Measurements from ENCODE around the gene NCKAP5.

NCKAP5 gene

DNA sequence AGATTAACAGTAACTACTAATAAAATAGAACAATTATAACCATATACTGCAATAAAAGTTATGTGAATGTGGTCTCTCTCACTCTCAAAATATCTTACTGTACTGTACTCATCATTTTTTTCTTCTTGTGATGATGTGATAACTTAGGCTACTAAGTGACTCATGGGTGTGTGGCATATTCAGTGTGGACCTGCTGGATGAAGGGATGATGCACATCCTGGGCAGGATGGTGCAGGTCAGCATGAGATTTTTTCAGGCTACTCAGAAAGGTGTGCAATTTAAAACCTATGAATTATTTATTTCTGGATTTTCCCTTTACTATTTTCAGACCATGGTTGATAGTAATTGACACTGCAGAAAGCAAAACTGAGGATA lies 90.7 kb downstream of the NCKAP5 start:
- H3K4me2 ChIP-seq (ENCODE audit: low read length) = no peak overlapping the region
- H4K20me1 ChIP-seq (ENCODE audit: insufficient read depth, low read length) = no peaks in the 10 kb centered on the region
- no peaks in the 10 kb centered on the region for H3K4me1 ChIP-seq (ENCODE audit: insufficient read depth, low read length, severe bottlenecking)
- H2AFZ ChIP-seq (ENCODE audit: low read length) = no peak overlapping the region
- H3K27ac ChIP-seq (ENCODE audit: low read depth, low read length, poor library complexity, severe bottlenecking) = no peak overlapping the region
- no peaks in the 10 kb centered on the region for H3K9me3 ChIP-seq (ENCODE audit: low read length)
- no peaks in the 10 kb centered on the region for H3K79me2 ChIP-seq (ENCODE audit: insufficient read depth, low read length)
- no peak overlapping the region for H3K9ac ChIP-seq (ENCODE audit: low read length)
- no peaks in the 10 kb centered on the region for H3F3A ChIP-seq (ENCODE audit: insufficient read depth, low read length)
- no peak for TF ChIP-seq EZH2 (IDR thresholded peaks at IDR 0.05; ENCODE audit: borderline replicate concordance, low read length)
- TF ChIP-seq, protein P1, sequence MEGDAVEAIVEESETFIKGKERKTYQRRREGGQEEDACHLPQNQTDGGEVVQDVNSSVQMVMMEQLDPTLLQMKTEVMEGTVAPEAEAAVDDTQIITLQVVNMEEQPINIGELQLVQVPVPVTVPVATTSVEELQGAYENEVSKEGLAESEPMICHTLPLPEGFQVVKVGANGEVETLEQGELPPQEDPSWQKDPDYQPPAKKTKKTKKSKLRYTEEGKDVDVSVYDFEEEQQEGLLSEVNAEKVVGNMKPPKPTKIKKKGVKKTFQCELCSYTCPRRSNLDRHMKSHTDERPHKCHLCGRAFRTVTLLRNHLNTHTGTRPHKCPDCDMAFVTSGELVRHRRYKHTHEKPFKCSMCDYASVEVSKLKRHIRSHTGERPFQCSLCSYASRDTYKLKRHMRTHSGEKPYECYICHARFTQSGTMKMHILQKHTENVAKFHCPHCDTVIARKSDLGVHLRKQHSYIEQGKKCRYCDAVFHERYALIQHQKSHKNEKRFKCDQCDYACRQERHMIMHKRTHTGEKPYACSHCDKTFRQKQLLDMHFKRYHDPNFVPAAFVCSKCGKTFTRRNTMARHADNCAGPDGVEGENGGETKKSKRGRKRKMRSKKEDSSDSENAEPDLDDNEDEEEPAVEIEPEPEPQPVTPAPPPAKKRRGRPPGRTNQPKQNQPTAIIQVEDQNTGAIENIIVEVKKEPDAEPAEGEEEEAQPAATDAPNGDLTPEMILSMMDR (IDR thresholded peaks at IDR 0.05; ENCODE audit: low read length) = no peak
- no peaks in the 10 kb centered on the region for H3K9me2 ChIP-seq (ENCODE audit: low read depth, low read length)
- no peaks in the 10 kb centered on the region for H3K27me3 ChIP-seq (ENCODE audit: insufficient read depth, low read length)
- no peaks in the 10 kb centered on the region for H3K36me3 ChIP-seq (ENCODE audit: insufficient read depth, low read length)
- H3K4me3 ChIP-seq (ENCODE audit: low read depth, low read length, poor library complexity, severe bottlenecking) = no peak overlapping the region

DNA sequence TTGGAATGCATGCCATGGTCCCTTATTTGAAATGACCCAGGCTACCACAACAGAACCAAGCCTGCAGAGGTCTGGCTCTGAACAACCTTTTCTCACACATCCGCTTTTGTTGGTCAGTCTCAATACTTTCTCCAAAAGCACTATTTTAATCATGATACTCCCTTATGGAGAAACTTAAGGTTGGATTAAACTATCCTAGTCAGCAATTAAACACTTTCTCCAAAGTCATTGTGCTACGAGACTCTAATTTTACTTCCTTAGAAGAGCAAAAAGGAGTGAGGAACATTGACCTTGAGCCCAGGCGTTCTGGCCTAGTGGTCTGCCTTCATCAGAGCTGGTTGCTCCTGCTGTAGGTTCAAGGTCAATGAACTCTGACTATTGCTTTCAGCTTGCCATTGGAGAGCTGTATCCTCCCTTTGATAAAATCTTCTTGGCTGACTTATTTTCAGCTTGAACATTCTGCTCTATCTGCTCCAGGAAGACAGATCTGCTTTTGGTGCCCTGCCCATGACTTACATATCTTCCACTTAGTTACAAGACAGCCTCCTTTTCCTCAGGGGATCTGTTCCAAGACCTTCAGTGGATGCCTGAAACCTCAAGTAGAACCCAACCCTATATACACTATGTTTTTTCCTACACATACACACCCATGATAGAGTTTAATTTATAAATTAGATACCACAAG lies 91.2 kb downstream of the NCKAP5 start:
- TF ChIP-seq, protein P1 (IDR thresholded peaks at IDR 0.05; ENCODE audit: low read length) = no peak
- no peak for TF ChIP-seq EZH2 (IDR thresholded peaks at IDR 0.05; ENCODE audit: borderline replicate concordance, low read length)
- no peak overlapping the region for H2AFZ ChIP-seq (ENCODE audit: low read length)

DNA sequence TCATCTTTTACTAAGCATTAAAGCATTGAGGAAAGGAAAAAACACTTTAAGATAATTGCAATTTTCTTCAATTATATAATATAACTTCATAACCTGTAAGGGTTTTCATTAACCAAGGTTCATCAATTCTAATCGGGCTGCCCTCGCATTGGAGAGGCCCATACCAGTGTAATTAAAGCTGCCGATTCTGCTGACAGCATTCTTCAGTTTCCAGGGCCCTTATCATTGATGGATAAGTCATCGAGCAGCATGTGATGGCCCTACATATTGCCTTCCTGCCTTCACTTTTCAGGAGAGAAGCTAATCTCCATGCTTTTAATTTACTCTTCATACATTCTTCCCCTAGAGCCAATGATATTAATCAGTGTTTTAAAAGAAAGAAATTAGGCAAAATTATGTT lies 92.0 kb downstream of the NCKAP5 start:
- Histone ChIP-seq H3K4me2 (ENCODE audit: low read length) (no peak overlapping the region), H3K4me1 (ENCODE audit: insufficient read depth, low read length, severe bottlenecking) (no peaks in the 10 kb centered on the region), H3K79me2 (ENCODE audit: insufficient read depth, low read length) (no peaks in the 10 kb centered on the region), H3F3A (ENCODE audit: insufficient read depth, low read length) (no peaks in the 10 kb centered on the region), H3K27ac (ENCODE audit: low read depth, low read length, poor library complexity, severe bottlenecking) (no peak overlapping the region), H2AFZ (ENCODE audit: low read length) (no peak overlapping the region), H3K4me3 (ENCODE audit: low read depth, low read length, poor library complexity, severe bottlenecking) (no peak overlapping the region), H3K9me2 (ENCODE audit: low read depth, low read length) (no peaks in the 10 kb centered on the region), H3K27me3 (ENCODE audit: insufficient read depth, low read length) (no peaks in the 10 kb centered on the region), H3K9ac (ENCODE audit: low read length) (no peak overlapping the region), H4K20me1 (ENCODE audit: insufficient read depth, low read length) (no peaks in the 10 kb centered on the region), H3K36me3 (ENCODE audit: insufficient read depth, low read length) (no peaks in the 10 kb centered on the region), H3K9me3 (ENCODE audit: low read length) (no peaks in the 10 kb centered on the region)
- no peak for TF ChIP-seq EZH2 (IDR thresholded peaks at IDR 0.05; ENCODE audit: borderline replicate concordance, low read length)
- TF ChIP-seq, protein P1 (IDR thresholded peaks at IDR 0.05; ENCODE audit: low read length) = no peak

More for the DNA sequence above, 91.2 kb downstream of the NCKAP5 start:
- no peaks in the 10 kb centered on the region for H3K9me2 ChIP-seq (ENCODE audit: low read depth, low read length)
- H3K4me2 ChIP-seq (ENCODE audit: low read length) = no peak overlapping the region
- H3K27me3 ChIP-seq (ENCODE audit: insufficient read depth, low read length) = no peaks in the 10 kb centered on the region
- no peaks in the 10 kb centered on the region for H3K36me3 ChIP-seq (ENCODE audit: insufficient read depth, low read length)
- H3F3A ChIP-seq (ENCODE audit: insufficient read depth, low read length) = no peaks in the 10 kb centered on the region
- H4K20me1 ChIP-seq (ENCODE audit: insufficient read depth, low read length) = no peaks in the 10 kb centered on the region
- no peak overlapping the region for H3K27ac ChIP-seq (ENCODE audit: low read depth, low read length, poor library complexity, severe bottlenecking)
- H3K4me3 ChIP-seq (ENCODE audit: low read depth, low read length, poor library complexity, severe bottlenecking) = no peak overlapping the region
- H3K9ac ChIP-seq (ENCODE audit: low read length) = no peak overlapping the region
- H3K9me3 ChIP-seq (ENCODE audit: low read length) = no peaks in the 10 kb centered on the region
- H3K4me1 ChIP-seq (ENCODE audit: insufficient read depth, low read length, severe bottlenecking) = no peaks in the 10 kb centered on the region
- no peaks in the 10 kb centered on the region for H3K79me2 ChIP-seq (ENCODE audit: insufficient read depth, low read length)
